K562 (cell line): ENCODE data around the gene APBA2.

Experiments used
- CBFB ChIP-seq: sonication (generic); formaldehyde crosslinking; IDR thresholded peaks from 2 replicates; pipeline ENCODE4 v1.4.0; 2020; ENCODE audit warnings: mild to moderate bottlenecking, missing genetic modification reagents
- NCOA2 ChIP-seq, 2 experiments: fragments of 450-650 bp; IDR thresholded peaks; 2 replicates each; pipeline ENCODE4 v1.6.1; 2018; ENCODE audit warnings: mild to moderate bottlenecking in 2 of 2, moderate library complexity in 1 of 2; ENCODE audit not compliant: partially characterized antibody in 2 of 2
- POLR2AphosphoS5 ChIP-seq: IDR thresholded peaks from 2 replicates; pipeline ENCODE4 v1.6.1; 2011; ENCODE audit warnings: mild to moderate bottlenecking, low read depth, low read length, moderate library complexity; ENCODE audit not compliant: control insufficient read depth, insufficient read depth
- RAD21 ChIP-seq, 2 experiments: fragments of 250-450 bp in 1 of 2; fragments of 450-650 bp in 1 of 2; sonication (Bioruptor Pico) in 1 of 2; formaldehyde crosslinking in 1 of 2; IDR thresholded peaks in 1 of 2; conservative IDR thresholded peaks in 1 of 2; 2 replicates each; pipeline versions ENCODE4 v1.4.0 to v1.8.0; 2020 to 2022; ENCODE audit warnings: mild to moderate bottlenecking in 2 of 2, moderate library complexity in 1 of 2
- RAD51 ChIP-seq: fragments of 450-650 bp; IDR thresholded peaks from 2 replicates; pipeline ENCODE4 v1.7.1; 2016; ENCODE audit warnings: low read depth, mild to moderate bottlenecking, borderline replicate concordance
- SETDB1 ChIP-seq: IDR thresholded peaks from one replicate; pipeline ENCODE4 v1.6.1; 2012; ENCODE audit warnings: low read length, control low read depth, inconsistent platforms
- SMARCA5 ChIP-seq: fragments of 450-650 bp; IDR thresholded peaks from 2 replicates; pipeline ENCODE4 v1.6.1; 2016
- TSHZ1 ChIP-seq: fragments of 250-450 bp; sonication (Bioruptor Pico); IDR thresholded peaks from 2 replicates; pipeline ENCODE4 v1.4.0; 2020; ENCODE audit warnings: mild to moderate bottlenecking, moderate library complexity

- TF ChIP-seq POLR2AphosphoS5 (no peak), CBFB (CRISPR knock-in tag) (no peak), TSHZ1 (CRISPR knock-in tag) (no peak), RAD21 (CRISPR knock-in tag; conservative IDR thresholded peaks at IDR 0.05 in 1 of 2, IDR thresholded peaks at IDR 0.05 in 1 of 2) (no peak), SETDB1 (no peak), RAD51 (no peak), NCOA2 (IDR thresholded peaks at IDR 0.05; ENCODE audit: partially characterized antibody in 2 of 2) (no peak), SMARCA5 (no peak)
Observed at GRCh38 chr15:28967990-28968389, 82.2 kb downstream of the APBA2 start.
